HuH-7.5 (cell line): ENCODE measurements around the gene SMIM24.
"Not testable (repeated sequence)": the region's sequence is repeated elsewhere in the genome, so short reads cannot be mapped to it uniquely, and the experiment has no call there.

Experiments
- DNase-seq: peaks from one replicate; pipeline ENCODE4 v3.0.0; 2011; ENCODE audit warnings: low spot score

The SMIM24 gene

DNA sequence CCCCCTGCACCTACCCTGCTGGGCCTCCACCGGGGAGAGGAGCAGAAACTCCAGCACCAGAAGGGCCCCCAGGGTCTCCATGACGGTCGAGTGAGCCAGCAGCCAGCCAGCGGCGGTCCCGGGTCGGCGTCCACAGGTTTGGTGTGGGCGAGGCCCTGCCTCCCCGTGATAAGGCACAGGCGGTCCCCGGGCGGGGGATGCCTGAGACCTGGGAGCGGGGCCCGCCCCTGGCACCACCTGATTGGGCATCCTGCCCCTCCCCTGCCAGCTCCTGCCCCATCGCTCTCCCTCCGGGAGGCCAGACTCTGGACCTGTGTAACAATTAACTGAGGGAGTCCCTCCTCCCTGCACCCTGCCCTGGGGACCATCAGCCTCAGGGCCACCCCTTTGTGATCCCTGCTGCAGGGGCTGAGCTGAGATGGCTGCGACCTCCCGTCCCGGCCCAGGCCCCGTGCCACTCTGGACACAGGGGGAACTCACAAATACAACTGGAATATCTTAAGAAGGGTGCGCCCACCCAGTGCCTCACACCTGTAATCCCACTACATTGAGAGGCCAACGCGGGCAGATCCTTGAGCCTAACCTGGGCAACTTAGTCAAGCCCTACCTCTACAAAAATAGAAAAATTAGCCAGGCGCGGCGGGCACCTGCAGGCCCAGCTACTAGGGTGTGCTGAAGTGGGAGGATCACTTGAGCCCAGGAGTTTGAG, at the start of gene SMIM24:
SMIM24 (minus strand) TSS at position 143 of the 709 bp plus-strand sequence; CDS start at position 81, 62 bp downstream.
- DNase-seq = no peak

DNA sequence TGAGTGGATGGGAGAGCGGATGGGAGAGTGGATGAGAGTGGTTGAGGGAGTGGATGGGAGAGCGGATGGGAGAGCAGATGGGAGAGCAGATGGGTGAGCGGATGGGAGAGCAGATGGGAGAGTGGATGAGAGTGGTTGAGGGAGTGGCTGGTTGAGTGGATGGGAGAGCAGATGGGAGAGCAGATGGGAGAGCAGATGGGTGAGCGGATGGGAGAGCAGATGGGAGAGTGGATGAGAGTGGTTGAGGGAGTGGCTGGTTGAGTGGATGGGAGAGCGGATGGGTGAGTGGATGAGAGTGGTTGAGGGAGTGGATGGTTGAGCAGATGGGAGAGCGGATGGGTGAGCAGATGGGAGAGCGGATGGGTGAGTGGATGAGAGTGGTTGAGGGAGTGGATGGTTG, 49.0 kb upstream of the SMIM24 start:
- DNase-seq = not testable (repeated sequence)

DNA sequence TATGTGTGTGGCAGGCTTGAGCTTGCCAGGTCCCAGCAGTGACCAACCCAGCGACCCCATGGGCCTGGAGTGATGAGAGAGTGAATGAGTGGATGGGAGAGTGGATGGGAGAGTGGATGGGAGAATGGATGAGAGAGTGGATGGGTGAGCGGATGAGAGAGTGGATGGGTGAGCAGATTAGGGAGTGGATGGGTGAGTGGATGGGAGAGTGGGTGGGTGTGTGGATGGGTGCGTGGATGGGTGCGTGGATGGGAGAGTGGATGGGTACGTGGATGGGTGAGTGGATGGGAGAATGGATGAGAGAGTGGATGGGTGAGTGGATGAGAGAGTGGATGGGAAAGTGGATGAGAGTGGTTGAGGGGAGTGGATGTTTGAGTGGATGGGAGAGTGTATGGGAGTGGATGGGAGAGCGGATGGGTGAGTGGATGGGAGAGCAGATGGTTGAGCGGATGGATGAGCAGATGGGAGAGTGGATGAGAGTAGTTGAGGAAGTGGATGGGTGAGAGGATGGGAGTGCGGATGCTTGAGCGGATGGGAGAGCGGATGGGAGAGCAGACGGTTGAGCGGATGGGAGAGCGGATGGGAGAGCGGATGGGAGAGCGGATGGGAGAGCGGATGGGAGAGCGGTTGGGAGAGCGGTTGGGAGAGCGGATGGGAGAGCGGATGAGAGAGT, 48.4 kb upstream of the SMIM24 start:
- DNase-seq = no peak

DNA sequence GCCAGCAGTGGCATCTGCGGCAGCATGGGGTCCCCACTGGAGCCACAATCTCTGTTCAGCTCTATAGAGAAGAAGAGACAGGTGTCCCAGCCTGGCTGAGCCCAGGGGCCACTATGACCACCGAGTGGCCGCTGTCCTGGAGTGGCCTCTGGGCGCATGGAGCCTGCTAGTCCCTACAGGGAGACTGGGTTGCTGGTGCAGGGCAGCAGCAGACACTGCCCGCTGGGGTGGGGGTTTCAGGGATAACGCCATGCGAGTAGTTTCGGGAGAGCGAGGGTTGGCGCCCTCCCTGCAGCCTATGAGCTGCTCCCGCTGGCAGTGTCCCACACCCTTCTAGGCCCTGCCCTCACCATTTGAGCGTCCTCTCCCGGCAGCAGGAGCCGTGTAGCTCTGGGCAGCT, 47.8 kb upstream of the SMIM24 start:
- no peak for DNase-seq

DNA sequence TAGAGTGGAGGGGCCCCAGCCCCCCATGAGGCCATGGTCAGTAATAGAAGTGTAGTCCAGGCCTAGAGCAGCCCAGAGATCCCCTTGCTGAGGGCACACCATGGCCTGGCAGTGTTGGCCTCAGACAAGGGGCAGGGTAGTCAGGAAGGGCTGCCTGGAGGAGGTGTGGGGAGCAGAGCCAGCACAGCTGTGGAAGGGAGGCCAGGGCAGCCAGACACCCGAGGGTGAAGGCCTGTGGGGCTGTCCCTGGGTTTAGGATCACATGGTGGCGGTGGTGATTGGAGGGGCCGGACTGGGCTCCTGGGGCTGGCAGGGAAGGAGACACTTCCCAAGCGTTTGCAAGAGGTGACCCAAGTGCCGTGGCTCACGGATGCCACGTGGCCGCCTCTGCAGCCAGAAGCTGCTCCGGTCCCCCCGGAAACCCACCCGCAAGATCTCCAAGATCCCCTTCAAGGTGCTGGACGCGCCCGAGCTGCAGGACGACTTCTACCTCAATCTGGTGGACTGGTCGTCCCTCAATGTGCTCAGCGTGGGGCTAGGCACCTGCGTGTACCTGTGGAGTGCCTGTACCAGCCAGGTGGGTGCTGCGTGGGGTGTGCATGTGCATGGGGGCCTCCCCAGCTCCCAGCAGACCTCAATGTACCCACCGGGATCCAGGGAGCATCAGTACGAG, 47.0 kb upstream of the SMIM24 start:
- DNase-seq = no peak

DNA sequence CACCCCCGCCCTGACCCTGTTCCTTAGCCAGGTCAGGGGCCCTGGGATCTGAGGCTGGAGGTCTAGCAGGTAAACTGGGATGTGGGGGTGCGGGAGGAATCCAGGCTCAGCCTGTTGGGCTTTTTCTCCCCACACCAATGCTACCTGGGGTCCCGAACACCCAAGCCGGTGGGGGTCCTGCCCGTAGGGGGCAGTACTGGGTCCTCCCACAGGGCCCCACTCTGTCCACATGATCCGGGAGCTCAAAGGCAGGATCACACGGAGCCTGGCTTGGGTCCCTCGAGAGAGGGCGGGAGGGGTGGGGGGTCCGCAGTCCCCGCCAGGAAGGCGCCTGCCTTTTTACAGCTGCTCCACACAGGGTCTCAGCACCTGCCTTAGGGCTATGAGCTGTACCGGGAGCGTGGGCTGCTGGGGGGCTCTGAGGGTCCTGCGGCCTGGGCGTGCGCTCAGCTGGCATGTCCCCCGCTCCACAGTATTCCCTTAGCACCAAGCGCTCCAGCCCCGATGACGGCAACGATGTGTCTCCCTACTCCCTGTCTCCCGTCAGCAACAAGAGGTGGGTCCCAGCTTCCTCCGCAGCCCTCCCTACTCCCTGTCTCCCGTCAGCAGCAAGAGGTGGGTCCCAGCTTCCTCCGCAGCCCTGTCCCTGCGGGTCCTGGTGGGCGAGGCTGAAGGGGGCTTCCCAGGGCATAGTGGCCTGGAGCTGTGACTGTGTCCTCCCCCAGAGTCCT, 46.3 kb upstream of the SMIM24 start:
- DNase-seq = no peak

DNA sequence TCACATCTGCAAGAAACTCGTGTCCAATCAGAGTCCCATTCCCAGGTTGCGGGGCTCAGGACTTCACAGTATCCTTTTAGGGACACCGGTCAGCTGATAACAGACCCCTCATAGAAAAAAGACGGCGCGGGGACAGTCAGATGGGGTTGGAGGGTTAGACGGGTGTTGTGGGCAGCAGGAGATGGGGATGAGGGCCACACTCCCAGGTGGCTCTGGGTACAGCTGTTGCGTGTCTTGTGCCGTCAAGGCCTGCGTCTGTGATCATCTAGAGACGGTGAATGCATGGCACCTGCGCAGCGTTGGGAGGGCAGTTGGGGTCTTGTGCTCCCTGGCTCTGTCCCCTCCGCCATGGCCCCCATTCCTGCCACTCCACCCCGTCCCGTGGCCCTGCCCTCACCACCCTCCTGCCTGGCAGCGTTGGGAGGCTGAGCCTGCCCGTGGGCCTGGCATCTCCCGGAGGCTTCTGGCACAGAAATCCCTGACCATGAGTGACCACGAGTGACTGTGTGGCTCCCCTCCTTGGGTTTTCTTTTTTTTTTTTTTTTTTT, 44.7 kb upstream of the SMIM24 start:
- DNase-seq = no peak

DNA sequence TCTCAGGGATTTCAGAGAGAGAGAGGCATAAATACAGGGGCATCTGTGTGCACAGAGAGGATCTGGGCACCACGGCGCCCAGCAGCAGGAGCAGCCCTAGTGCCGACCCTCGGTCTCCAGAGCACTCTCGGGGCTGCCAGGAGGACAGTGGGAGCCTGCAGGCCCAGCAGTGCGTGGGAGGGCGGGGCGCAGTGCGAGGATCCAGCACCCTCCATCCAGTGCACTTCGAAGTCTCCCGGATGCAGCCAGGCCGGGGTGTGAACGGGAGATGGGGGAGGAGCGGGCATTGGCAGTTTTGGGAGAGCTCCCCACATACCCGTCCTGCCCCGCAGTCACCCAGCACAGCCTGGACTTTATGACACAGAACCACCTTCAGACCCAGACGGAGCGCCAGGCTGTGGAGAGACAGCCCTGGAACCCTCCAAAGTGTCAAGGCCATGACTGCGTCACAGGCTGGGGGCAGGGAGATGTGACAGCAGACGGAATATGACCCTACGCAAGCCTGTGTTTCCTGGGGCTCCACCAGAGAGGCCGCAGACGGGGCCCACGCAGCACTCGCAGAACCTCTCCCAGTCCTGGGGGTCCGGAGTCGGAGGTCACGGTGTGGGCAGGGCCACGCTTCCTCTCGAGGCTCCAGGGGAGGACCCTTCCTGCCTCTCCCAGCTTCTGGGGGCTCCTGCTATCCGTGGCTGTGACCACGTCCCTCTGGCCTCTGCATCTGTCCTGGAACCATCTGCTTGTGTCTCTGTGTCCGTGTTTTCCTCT, 43.9 kb upstream of the SMIM24 start:
- DNase-seq = no peak

DNA sequence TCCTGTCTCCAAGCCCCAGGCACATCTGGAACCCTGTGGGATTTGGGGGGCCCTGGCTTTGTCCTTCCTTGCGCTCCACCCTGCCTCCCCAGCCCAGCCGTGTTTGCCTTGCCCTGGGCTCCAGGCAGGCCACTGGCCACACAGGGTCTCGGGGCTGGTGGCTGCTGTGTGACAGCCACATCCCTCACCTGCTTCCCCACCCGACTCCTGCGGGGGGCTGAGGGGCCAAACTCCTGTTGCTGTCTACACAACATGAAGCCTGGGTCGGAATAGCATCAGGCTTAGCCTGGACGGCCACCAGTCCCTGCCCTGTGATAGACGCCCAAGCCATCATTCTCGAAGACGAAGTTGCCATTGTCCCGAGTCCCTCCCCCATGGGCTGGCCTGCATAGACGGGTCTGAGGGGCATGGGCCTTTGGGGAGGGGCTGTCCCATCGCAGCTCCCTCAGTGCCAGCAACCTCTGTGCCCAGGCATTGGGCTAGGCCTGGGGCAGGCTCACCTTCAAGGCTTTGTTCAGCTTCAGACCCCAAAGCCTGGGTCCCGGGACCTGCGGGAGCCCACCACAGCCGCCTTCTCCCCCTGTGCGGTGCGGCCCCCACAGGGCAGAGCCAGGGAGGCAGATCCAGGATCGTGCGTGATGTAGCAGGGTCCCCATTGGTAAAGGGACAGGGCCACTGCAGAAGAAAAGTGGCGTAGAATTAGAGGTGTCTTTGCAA, 43.2 kb upstream of the SMIM24 start:
- no peak for DNase-seq

DNA sequence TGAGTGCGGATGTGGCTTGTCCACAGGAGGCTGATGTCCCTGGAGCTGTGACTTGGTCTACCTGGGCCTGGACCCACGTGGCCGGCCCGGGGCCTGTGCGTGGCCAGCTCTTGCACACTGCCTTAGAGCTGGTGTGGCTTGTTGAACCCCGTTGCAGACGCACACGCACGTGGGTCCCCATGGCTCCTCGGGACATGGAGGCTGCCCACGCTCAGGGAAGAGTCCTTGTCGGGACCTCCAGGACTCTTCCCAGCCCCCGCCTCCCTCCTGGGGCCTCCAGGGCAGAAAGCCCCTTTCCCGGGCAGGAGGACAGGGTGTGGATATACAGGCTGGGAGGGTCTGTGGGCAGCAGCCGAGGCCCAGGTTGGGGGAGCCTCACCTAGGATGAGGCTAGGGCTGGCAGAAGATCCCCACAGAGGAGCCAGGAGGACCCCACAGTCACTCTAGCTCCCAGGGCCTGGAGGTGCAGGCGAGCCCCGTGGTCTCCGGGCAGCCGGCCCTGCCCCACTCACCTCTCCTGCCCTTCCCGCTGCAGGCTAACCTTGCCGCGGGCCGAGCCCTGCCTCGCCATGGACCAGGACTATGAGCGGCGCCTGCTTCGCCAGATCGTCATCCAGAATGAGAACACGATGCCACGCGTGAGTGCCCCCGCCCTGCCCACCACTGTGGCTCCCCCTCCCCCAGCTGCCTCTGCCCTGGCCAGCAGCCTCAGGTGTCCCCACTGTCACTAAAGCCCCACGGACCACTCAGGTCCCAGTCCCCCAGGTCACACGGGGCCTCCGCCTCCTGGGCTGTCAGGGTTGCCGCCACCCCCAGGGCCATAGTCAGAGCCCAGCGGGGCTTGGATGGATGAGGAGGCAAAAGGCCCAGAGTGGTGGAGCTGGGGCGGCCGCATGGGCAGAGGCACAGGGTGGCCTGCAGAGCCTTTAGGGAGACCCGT, 42.4 kb upstream of the SMIM24 start:
- no peak for DNase-seq

DNA sequence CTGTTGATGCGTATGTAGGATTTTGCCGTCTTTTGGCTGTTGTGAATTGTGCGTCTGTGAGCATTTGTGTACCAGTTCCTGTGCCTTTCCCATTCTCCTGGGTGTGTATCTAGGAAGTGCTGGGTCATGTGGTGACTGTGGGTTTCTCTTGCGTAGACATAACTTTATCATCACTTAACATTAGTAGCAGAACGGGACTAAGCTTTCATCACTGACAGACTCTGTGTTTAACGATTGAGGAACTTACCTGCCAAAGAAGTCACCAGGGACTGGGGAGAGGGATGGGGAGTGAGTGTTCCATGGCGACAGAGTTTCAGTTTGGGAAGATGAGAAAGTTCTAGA, 40.8 kb upstream of the SMIM24 start:
- DNase-seq = no peak

DNA sequence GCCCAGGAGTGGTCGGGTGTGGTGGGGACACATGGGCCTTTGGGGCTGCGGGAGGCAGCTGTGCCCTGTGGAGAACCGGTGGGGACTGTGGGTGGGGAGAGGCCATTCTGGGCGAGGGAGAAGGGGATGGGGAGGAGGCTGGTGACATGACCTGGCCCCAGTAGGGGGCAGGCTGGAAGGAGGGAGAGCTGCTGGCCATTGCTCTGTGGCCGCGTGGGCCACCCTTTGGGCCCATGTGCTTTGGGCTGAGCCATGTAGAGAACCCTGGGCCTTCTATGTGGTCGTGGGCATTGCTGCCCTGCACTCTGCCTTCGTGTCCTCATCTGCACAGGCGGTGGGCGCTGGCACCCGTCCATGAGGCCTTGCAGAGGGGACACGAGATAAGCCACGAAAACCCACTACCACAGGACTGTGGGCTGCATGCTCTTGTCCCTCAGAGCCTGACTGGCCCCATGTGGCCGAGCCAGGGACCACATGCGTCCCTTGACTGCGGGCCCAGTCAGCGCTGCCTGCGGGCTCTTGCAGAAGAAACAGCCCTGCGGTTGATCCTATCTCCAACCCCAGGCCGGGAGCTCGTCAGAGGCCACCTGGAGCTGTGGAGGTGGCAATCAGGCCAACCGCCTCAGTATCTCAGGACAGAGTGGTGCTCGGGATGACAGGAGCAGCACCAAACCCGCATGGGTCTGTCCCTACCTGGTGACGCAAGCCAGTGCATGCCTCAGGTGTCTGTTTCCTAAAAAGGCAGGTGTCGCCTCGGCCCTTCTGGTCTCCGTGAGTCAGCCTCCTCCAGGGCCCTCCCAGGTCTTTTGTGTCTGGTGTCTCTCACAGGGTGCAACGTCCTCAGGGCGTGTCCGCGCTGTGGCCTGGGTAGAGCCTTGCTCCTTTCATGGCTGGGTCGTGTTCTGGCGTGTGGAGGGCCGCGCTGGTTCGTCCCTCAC, 40.1 kb upstream of the SMIM24 start:
- DNase-seq = no peak

DNA sequence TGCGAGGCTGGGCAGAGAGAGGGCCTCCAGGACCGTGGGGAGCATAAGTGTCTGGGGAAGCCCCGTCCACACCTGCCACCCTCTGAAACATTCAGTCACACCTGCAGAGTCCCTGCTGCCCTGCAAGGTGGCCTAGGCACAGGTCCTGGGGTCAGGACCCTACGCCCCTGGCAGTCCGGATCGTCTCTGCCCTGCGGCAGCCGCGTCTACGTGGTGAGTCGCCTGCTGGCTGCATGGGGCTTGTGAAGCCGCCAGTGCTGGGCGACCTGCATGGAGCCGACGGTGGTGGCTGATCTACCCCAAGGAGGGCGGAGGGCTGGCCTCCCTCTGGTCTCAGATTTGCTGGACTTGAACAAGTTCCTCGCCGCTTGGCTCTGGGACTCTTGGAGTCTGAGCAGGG, 38.8 kb upstream of the SMIM24 start:
- no peak for DNase-seq

DNA sequence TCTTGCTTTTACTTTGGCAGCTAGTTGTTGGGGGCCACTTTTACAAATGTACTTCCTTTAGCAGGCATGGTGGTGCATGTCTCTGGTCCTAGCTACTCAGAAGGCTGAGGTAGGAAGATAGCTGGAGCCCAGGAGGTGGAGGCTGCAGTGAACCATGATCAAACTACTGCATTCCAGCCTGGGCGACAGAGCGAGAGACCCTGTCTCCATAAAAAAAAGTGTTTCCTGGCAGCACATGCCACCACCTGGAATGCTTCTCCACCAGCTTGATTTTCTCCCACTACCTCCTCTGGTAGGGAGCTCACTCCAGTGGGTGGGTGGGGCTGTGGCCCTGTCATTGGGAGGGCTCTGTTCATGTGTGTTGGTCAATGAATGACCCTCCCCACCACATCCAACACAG, 38.3 kb upstream of the SMIM24 start:
- DNase-seq = no peak

DNA sequence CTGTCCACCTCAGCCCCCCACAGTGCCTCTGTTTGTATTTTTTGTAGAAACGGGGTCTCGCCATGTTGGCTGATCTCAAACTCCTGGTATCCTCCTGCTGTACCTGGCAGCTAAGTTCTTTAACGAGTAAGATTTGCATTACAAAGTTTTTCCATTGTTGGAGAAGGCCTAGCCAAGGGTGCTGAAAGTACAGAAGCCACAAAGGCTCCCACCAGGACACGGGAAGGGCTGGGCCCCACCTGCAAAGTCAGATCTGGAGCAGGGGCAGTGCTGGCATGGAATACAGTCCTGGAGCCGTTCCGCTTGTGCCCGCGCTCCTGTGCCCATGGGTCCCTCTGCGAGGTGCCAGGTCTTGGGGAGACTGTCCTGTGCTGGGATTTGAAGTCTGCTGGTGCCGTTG, 37.9 kb upstream of the SMIM24 start:
- no peak for DNase-seq

DNA sequence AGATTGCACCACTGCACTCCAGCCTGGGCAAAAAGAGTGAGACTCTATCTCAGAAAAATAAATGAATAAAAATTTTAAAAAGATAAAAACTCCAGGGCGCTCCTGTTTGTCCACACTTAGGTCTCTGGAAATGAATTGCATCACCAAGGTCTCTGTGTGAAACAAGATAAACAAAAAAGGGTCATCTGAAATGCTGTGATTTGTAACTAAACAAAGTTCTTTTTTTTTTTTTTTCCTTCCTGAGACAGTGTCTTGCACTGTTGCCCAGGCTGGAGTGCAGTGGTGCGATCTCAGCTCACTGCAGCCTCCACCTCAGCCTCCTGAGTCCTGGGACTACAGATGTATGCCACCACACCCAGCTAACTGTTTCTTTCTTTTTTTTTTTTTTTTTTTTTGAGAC, 37.3 kb upstream of the SMIM24 start:
- no peak for DNase-seq

DNA sequence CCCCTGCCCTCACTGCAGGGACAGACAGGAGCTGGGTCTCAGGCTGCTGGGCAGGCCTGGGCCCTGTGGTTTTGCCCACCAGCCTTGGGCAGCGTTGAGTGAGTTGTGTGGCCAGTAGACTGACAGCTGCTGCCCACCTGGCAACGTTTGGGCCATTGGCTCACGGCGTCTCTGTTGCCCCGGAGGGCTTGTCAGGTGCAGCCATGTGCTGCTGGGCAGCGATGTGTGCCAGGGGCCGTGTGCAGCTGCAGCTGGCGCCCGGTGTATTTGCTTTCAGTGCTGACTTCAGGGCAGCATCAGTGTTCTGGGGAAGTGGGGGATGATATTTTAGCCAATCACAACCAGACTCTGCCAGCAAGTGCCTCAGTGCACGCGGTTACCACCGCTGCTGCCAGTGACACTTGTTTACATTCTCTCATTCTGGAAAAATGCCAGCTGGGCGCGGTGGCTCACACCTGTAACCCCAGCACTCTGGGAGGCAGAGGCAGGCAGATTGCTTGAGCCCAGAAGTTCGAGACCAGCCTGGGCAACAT, 36.4 kb upstream of the SMIM24 start:
- no peak for DNase-seq

DNA sequence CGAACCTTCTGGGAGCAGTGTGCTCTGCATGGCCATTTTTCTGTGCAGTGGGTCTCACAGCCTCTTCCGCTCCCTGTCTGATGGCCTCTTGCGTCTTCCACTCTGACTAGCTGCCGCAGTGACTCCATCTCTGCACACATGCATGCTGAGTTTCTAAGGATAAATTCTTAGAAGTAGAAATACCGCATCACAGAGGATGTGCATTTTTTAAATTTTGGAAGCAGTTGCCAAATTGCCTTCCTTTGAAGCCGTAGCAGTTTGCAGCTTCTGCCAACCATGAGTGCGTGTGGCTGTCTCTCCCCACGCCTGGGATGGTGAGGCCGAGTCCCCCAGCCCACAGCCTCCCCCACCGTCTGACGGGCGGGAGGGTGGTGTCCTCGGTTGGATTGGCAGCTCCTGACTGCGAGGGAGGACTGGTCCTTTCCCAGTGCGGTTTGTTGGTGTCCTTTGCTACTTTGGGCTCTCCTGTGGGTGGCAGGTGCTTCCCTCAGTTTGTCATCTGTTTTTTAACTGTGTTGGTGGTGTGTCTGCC, 35.6 kb upstream of the SMIM24 start:
- no peak for DNase-seq
